22Rv1 (cell line): ENCODE measurements around the gene HOXD3.

ENCODE experiments used
- ZFX ChIP-seq: fragments of 450-650 bp; IDR thresholded peaks from 2 replicates; pipeline ENCODE4 v1.6.1; 2017; ENCODE audit warnings: antibody characterized with exemption, borderline replicate concordance
- TF ChIP-seq, protein P1 (sequence below): fragments of 450-650 bp; IDR thresholded peaks from 2 replicates; pipeline ENCODE4 v1.5.1; 2017; ENCODE audit warnings: mild to moderate bottlenecking

DNA sequence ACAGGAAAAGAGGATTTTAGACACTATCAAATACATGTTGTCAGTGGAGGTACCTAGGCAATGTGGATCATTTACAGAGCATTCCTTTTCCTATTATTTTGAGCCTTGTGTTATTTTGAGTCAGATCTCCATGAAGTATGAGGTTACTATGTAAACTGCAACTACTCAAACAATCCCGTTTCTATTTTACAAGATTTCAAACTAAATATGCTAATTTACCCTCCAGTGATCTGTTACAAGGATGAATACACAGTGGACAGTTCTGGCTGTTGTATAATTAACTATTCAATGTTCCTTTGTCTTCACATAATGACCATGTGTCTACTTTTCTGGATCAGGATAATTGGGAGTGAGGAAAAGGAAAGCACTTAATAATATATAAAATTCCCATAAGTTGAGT lies 35.9 kb downstream of the HOXD3 start:
- TF ChIP-seq, protein P1, sequence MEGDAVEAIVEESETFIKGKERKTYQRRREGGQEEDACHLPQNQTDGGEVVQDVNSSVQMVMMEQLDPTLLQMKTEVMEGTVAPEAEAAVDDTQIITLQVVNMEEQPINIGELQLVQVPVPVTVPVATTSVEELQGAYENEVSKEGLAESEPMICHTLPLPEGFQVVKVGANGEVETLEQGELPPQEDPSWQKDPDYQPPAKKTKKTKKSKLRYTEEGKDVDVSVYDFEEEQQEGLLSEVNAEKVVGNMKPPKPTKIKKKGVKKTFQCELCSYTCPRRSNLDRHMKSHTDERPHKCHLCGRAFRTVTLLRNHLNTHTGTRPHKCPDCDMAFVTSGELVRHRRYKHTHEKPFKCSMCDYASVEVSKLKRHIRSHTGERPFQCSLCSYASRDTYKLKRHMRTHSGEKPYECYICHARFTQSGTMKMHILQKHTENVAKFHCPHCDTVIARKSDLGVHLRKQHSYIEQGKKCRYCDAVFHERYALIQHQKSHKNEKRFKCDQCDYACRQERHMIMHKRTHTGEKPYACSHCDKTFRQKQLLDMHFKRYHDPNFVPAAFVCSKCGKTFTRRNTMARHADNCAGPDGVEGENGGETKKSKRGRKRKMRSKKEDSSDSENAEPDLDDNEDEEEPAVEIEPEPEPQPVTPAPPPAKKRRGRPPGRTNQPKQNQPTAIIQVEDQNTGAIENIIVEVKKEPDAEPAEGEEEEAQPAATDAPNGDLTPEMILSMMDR, result no peak
- no peak for TF ChIP-seq ZFX
